Cardiac fibroblast (primary cell): ENCODE results near the gene GPR31.

Experiments
- DNase-seq, 2 donors: peaks; one replicate each; pipeline versions ENCODE4 v3.0.0 to v3.0.0-alpha.2; 2010; ENCODE audit warnings: low read depth in 2 of 2
- H3K4me3 ChIP-seq, 2 donors: replicated peaks in 1 of 2; 1 replicate in 1 of 2; 2 replicates in 1 of 2; pipeline ENCODE4 v1.5.1; 2011; ENCODE audit warnings: low read depth in 2 of 2, low read length in 2 of 2, mild to moderate bottlenecking in 2 of 2, moderate library complexity in 1 of 2
- TF ChIP-seq, protein P1 (sequence below): IDR thresholded peaks from one replicate; pipeline ENCODE4 v1.5.1; 2011; ENCODE audit warnings: low read depth, mild to moderate bottlenecking, low read length, inconsistent platforms

GPR31 gene

GRCh38 chr6:167129562-167129961, 28.2 kb downstream of the GPR31 start:
- no peak overlapping the region for H3K4me3 ChIP-seq
- no peak for DNase-seq
- TF ChIP-seq, protein P1, sequence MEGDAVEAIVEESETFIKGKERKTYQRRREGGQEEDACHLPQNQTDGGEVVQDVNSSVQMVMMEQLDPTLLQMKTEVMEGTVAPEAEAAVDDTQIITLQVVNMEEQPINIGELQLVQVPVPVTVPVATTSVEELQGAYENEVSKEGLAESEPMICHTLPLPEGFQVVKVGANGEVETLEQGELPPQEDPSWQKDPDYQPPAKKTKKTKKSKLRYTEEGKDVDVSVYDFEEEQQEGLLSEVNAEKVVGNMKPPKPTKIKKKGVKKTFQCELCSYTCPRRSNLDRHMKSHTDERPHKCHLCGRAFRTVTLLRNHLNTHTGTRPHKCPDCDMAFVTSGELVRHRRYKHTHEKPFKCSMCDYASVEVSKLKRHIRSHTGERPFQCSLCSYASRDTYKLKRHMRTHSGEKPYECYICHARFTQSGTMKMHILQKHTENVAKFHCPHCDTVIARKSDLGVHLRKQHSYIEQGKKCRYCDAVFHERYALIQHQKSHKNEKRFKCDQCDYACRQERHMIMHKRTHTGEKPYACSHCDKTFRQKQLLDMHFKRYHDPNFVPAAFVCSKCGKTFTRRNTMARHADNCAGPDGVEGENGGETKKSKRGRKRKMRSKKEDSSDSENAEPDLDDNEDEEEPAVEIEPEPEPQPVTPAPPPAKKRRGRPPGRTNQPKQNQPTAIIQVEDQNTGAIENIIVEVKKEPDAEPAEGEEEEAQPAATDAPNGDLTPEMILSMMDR, result no peak

- TF ChIP-seq, protein P1, result no peak
- no peak overlapping the region for H3K4me3 ChIP-seq
- DNase-seq, result no peak
These were observed 28.6 kb downstream of the GPR31 start for GRCh38 chr6:167129159-167129558.

- TF ChIP-seq, protein P1, result no peak
- DNase-seq, result no peak
- H3K4me3 ChIP-seq, result no peak overlapping the region
These were observed 29.8 kb downstream of the GPR31 start for GRCh38 chr6:167127785-167128531.

- TF ChIP-seq, protein P1, result no peak
- no peak for DNase-seq
- H3K4me3 ChIP-seq, result no peak overlapping the region
These were observed 31.9 kb downstream of the GPR31 start for GRCh38 chr6:167125855-167126349.

DNA sequence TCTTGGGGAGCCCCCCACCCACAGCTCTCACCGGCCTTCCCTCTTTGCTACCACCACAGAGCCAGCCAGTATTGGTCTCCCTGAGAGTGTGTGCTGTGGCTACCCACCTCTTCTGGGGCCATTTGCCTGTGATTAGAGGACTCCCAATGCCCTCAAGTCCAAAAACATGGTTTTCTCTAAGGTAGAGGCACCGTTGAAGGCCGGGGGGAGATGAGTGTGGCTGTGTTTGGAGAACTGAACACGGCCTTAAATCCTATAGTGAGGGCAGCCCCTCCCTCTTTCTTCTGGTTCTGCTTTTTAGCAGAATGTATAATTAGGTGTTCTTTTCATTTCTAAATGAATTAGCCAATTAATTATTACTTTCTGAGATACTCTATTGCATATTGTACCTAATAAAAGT, 32.4 kb downstream of the GPR31 start:
- H3K4me3 ChIP-seq, result no peak overlapping the region
- no peak for DNase-seq
- TF ChIP-seq, protein P1, result no peak

- H3K4me3 ChIP-seq, result no peak overlapping the region
- TF ChIP-seq, protein P1, result no peak
- no peak for DNase-seq
These were observed 33.0 kb downstream of the GPR31 start for GRCh38 chr6:167124753-167125152.
